Fibroblast of villous mesenchyme (primary cell): Measurements from ENCODE around the gene CLDN22. TPM values are rescaled to one million over a fixed set of nuclear protein-coding genes. Genes with fewer than 3 reads are reported as not detected.

Source experiments
- DNase-seq: peaks from one replicate; pipeline ENCODE4 v3.0.0-alpha.2; 2010; ENCODE audit warnings: low read depth
- H3K4me3 ChIP-seq: 2 replicates; pipeline ENCODE4 v1.5.1; 2011; ENCODE audit warnings: low read depth, mild to moderate bottlenecking, low read length
- total RNA-seq: library from RNA; depleted of rRNA; stranded (reverse); fragments of >200 nt; gene quantifications from 2 replicates; pipeline ENCODE4 v1.2.3, GENCODE V29; 2012
- TF ChIP-seq, protein P1 (sequence below): IDR thresholded peaks from 2 replicates; pipeline ENCODE4 v1.5.1; 2012; ENCODE audit warnings: low read depth, mild to moderate bottlenecking, low read length; ENCODE audit not compliant: insufficient read depth

CLDN22 gene
- total RNA-seq, 1 donor: under 0.01 TPM

DNA sequence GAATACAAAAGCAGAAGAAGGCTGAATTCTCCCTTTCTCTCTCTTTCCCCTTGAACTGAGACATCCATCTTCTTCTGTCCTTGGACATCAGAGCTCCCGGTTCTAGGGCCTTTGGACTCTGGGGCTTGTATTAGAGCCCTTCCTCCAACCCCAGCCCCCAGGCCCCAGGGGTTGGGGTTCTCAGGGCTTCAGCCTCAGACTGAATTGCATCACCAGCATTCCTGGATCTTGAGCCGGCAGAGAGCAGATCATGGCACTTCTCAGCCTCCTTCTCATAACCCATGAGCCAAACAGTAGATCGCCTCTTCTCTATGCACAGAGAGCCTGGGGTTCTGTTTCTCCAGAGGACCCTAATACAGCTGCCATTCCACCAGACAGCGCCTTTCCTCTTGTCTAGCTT is 27.5 kb upstream of the CLDN22 start:
- H3K4me3 ChIP-seq: no peak overlapping the region
- DNase-seq: peak; percentile 45
- TF ChIP-seq, protein P1, sequence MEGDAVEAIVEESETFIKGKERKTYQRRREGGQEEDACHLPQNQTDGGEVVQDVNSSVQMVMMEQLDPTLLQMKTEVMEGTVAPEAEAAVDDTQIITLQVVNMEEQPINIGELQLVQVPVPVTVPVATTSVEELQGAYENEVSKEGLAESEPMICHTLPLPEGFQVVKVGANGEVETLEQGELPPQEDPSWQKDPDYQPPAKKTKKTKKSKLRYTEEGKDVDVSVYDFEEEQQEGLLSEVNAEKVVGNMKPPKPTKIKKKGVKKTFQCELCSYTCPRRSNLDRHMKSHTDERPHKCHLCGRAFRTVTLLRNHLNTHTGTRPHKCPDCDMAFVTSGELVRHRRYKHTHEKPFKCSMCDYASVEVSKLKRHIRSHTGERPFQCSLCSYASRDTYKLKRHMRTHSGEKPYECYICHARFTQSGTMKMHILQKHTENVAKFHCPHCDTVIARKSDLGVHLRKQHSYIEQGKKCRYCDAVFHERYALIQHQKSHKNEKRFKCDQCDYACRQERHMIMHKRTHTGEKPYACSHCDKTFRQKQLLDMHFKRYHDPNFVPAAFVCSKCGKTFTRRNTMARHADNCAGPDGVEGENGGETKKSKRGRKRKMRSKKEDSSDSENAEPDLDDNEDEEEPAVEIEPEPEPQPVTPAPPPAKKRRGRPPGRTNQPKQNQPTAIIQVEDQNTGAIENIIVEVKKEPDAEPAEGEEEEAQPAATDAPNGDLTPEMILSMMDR: no peak

DNA sequence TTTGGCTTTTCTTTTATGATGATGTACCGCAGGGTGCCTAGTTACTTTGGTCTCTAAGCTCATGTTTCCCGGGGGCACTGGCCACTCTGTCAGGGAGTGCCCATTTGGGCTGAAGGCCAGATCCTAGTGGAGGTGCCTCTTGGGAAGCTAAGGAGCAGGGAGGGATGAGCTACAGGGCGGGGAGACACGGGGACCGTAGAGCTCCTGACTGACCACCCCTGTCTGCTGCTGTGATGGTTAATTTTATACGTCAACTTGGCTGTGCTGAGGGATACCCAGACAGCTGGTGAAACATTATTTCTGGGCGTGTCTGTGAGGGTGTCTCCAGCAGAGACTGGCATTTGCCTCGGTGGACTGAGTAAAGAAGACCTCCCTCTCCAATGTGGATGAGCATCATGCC is 27.1 kb upstream of the CLDN22 start:
- H3K4me3 ChIP-seq: no peak overlapping the region
- TF ChIP-seq, protein P1: no peak
- DNase-seq: no peak

DNA sequence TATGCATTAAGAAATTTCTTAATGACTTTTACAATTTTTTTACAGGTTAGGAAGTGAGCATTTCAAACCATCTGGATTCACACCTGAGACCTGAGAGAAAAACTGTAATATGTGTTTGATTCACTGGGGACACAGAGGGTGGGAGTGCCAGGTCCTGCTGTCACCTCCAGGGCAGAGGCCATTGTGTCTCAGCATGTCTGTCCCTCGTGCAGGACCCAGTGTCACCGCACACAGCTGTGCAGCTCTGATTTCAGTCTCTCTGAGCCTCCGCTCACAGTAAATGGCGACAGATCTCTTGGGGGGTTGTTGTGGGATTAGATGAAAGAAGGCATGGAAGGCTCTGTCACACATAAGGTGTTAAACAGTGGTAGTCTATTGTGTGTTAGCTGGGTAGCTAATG is 25.2 kb upstream of the CLDN22 start:
- H3K4me3 ChIP-seq: no peak overlapping the region
- TF ChIP-seq, protein P1: no peak
- DNase-seq: no peak

DNA sequence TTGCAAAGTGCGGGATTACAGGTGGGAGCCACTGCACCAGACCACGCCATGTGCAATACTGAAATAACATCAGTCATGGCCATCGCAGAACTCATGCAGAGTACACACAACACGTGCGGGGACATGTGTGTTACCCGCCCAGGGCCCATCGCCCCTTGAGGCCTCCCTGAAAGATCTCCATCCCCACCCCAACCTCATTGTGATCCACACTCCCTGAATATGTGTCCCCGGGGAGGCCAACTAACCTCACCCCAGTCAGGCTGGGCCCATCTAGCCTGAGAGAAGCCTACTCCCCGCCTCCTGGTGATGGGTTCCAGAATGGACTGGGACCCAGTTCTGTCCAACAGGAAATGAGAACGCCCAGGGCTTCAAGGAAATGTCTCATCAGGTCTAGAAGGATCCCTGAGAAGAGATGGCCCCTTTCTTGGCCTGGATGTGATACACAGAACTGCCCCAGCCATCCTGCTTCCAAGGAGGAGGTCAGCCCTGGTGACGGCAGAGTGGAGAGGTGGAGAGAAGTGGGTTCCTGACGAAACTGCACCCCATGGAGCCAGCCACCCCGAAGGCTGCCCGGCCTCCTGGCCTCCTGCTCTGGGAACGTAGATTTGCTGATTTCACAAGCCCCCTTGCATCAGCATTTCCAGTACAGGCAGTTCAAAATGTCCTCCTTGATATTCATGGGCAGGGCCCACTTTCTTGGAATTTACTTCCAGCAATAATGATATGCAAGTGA is 24.6 kb upstream of the CLDN22 start:
- H3K4me3 ChIP-seq: no peak overlapping the region
- TF ChIP-seq, protein P1: no peak
- DNase-seq: no peak

DNA sequence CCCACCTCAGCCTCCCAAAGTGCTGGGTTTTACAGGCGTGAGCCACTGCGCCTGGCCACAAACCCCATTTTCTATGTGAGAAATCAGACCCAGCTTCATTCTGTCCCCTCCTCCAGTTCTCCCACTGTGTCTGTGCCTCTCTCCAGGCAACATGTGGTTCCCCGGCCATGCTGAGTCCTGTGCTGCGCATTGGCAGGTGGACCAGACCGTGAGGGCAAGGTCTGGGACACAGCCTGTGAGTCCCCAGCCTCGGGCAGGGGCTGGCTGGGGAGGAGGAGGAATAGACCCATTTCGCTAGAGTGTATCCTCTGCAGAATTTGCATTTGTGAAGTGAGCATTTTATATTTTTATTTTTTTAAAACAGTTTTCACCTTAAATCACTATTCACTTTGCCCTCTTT is 23.7 kb upstream of the CLDN22 start:
- TF ChIP-seq, protein P1: no peak
- DNase-seq: no peak
- no peak overlapping the region for H3K4me3 ChIP-seq

DNA sequence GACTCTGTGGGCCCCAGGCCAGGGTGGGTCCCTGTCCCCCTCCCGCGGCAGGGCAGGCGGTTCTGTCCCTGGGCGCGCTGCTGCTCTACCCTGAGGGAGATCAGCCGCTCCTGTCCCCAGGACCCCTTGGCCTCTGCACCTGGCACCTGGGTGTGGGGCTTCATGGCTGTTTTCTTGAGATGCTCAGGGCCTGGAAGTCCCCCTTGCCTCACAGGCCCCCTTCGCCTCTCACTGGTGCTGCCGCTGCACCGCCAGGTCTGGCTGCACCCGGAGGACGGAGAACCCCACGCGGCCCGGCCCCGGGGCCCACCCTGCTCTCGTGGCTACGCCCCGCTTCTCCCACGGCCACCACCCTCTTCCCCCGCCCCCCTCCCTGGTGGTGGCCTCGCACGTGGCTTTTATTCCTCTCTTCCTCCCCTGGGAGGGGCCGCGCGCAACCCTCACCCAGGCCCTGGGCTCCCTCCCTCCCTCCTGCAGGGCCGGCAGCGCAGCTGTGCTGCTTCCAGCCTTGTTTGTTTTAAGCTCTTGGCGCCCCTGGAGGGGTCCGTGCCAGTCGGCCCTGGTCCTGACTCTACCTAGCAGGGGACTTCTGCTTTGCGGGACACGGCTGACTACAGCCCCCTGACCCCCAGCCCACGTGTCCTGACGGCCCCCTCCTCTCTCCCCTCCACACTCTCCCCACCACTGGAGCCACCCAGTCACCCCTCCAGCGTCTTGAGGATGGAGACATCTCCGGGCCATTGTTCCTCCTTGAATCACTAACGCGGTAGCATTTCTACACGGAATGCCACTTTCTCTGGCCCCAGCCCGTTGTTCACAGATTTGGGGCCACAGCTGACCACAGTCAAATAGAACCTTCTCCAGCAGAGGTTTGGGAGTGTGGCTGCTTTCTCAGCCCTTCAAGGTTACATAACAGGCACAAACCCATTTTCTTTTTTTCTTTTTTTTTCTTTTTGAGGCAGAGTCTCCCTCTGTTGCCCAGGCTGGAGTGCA is 22.8 kb upstream of the CLDN22 start:
- peak overlapping the region; percentile 9 for H3K4me3 ChIP-seq
- DNase-seq: no peak
- TF ChIP-seq, protein P1: no peak
